ENCODE measurements around the gene HSPA12B.

The HSPA12B gene

GRCh38 chr20:3693376-3693775 lies 39.1 kb upstream of the HSPA12B start:
- Histone ChIP-seq H3K4me1 (ENCODE audit: control insufficient read depth, insufficient read depth, low read length) (no peaks in the 10 kb centered on the region), H3K27ac (ENCODE audit: insufficient read depth, low read depth, low read length, poor library complexity, severe bottlenecking) (no peak overlapping the region), H3K9me3 (ENCODE audit: control insufficient read depth, low read length) (no peaks in the 10 kb centered on the region), H3K27me3 (ENCODE audit: control insufficient read depth, insufficient read depth, low read length, poor library complexity, severe bottlenecking) (no peaks in the 10 kb centered on the region), H3K4me3 (ENCODE audit: insufficient read depth, low read depth, low read length) (no peak overlapping the region), H3K36me3 (ENCODE audit: control insufficient read depth, insufficient read depth, low read length) (no peaks in the 10 kb centered on the region)
- 93% methylated on average over 13 of the region's 13 CpGs for WGBS, 2 experiments

GRCh38 chr20:3694864-3695263 lies 37.6 kb upstream of the HSPA12B start:
- WGBS, 2 experiments = 91 to 95% methylated on average over 5 of the region's 5 CpGs
- Histone ChIP-seq H3K27ac (ENCODE audit: insufficient read depth, low read depth, low read length, poor library complexity, severe bottlenecking) (no peak overlapping the region), H3K4me1 (ENCODE audit: control insufficient read depth, insufficient read depth, low read length) (no peaks in the 10 kb centered on the region), H3K27me3 (ENCODE audit: control insufficient read depth, insufficient read depth, low read length, poor library complexity, severe bottlenecking) (no peaks in the 10 kb centered on the region), H3K9me3 (ENCODE audit: control insufficient read depth, low read length) (no peaks in the 10 kb centered on the region), H3K4me3 (ENCODE audit: insufficient read depth, low read depth, low read length) (no peak overlapping the region), H3K36me3 (ENCODE audit: control insufficient read depth, insufficient read depth, low read length) (no peaks in the 10 kb centered on the region)

GRCh38 chr20:3696200-3696599 lies 36.3 kb upstream of the HSPA12B start:
- Histone ChIP-seq H3K27ac (ENCODE audit: insufficient read depth, low read depth, low read length, poor library complexity, severe bottlenecking) (no peak overlapping the region), H3K4me3 (ENCODE audit: insufficient read depth, low read depth, low read length) (no peak overlapping the region), H3K27me3 (ENCODE audit: control insufficient read depth, insufficient read depth, low read length, poor library complexity, severe bottlenecking) (no peaks in the 10 kb centered on the region), H3K9me3 (ENCODE audit: control insufficient read depth, low read length) (no peaks in the 10 kb centered on the region), H3K36me3 (ENCODE audit: control insufficient read depth, insufficient read depth, low read length) (no peaks in the 10 kb centered on the region), H3K4me1 (ENCODE audit: control insufficient read depth, insufficient read depth, low read length) (no peaks in the 10 kb centered on the region)
- 100% methylated on average over 1 of the region's 1 CpG for WGBS, 2 experiments

GRCh38 chr20:3696745-3697587 lies 35.5 kb upstream of the HSPA12B start:
- H3K4me1 ChIP-seq (ENCODE audit: control insufficient read depth, insufficient read depth, low read length) = no peaks in the 10 kb centered on the region

GRCh38 chr20:3697588-3698305 lies 34.7 kb upstream of the HSPA12B start:
- whole genome bisulfite sequencing, 2 experiments = 90 to 91% methylated on average over 18 of the region's 18 CpGs
- Histone ChIP-seq H3K4me1 (ENCODE audit: control insufficient read depth, insufficient read depth, low read length) (no peaks in the 10 kb centered on the region), H3K4me3 (ENCODE audit: insufficient read depth, low read depth, low read length) (no peak overlapping the region), H3K36me3 (ENCODE audit: control insufficient read depth, insufficient read depth, low read length) (no peaks in the 10 kb centered on the region), H3K27me3 (ENCODE audit: control insufficient read depth, insufficient read depth, low read length, poor library complexity, severe bottlenecking) (no peaks in the 10 kb centered on the region), H3K9me3 (ENCODE audit: control insufficient read depth, low read length) (no peaks in the 10 kb centered on the region), H3K27ac (ENCODE audit: insufficient read depth, low read depth, low read length, poor library complexity, severe bottlenecking) (no peak overlapping the region)

More at GRCh38 chr20:3696745-3697587, 35.5 kb upstream of the HSPA12B start:
- H3K27ac ChIP-seq (ENCODE audit: insufficient read depth, low read depth, low read length, poor library complexity, severe bottlenecking) = no peak overlapping the region
- H3K4me3 ChIP-seq (ENCODE audit: insufficient read depth, low read depth, low read length) = no peak overlapping the region
- no peaks in the 10 kb centered on the region for H3K9me3 ChIP-seq (ENCODE audit: control insufficient read depth, low read length)
- no peaks in the 10 kb centered on the region for H3K27me3 ChIP-seq (ENCODE audit: control insufficient read depth, insufficient read depth, low read length, poor library complexity, severe bottlenecking)
- H3K36me3 ChIP-seq (ENCODE audit: control insufficient read depth, insufficient read depth, low read length) = no peaks in the 10 kb centered on the region
- WGBS, 2 experiments = 93% methylated on average over 15 of the region's 15 CpGs

- 94% methylated on average over 6 of the region's 6 CpGs for WGBS, 2 experiments
Observed at GRCh38 chr20:3698591-3699001, 33.9 kb upstream of the HSPA12B start.

GRCh38 chr20:3699037-3699436 lies 33.4 kb upstream of the HSPA12B start:
- WGBS, 2 experiments = 86 to 90% methylated on average over 16 of the region's 16 CpGs

More at GRCh38 chr20:3698591-3699001, 33.9 kb upstream of the HSPA12B start:
- no peaks in the 10 kb centered on the region for H3K4me1 ChIP-seq (ENCODE audit: control insufficient read depth, insufficient read depth, low read length)
- no peak overlapping the region for H3K4me3 ChIP-seq (ENCODE audit: insufficient read depth, low read depth, low read length)
- H3K9me3 ChIP-seq (ENCODE audit: control insufficient read depth, low read length) = no peaks in the 10 kb centered on the region
- no peak overlapping the region for H3K27ac ChIP-seq (ENCODE audit: insufficient read depth, low read depth, low read length, poor library complexity, severe bottlenecking)
- no peaks in the 10 kb centered on the region for H3K36me3 ChIP-seq (ENCODE audit: control insufficient read depth, insufficient read depth, low read length)
- no peaks in the 10 kb centered on the region for H3K27me3 ChIP-seq (ENCODE audit: control insufficient read depth, insufficient read depth, low read length, poor library complexity, severe bottlenecking)

GRCh38 chr20:3701061-3701998 lies 31.2 kb upstream of the HSPA12B start:
- WGBS, 2 experiments = 90 to 91% methylated on average over 13 of the region's 13 CpGs

More at GRCh38 chr20:3699037-3699436, 33.4 kb upstream of the HSPA12B start:
- Histone ChIP-seq H3K9me3 (ENCODE audit: control insufficient read depth, low read length) (no peaks in the 10 kb centered on the region), H3K36me3 (ENCODE audit: control insufficient read depth, insufficient read depth, low read length) (no peaks in the 10 kb centered on the region), H3K4me3 (ENCODE audit: insufficient read depth, low read depth, low read length) (no peak overlapping the region), H3K27ac (ENCODE audit: insufficient read depth, low read depth, low read length, poor library complexity, severe bottlenecking) (no peak overlapping the region), H3K4me1 (ENCODE audit: control insufficient read depth, insufficient read depth, low read length) (no peaks in the 10 kb centered on the region), H3K27me3 (ENCODE audit: control insufficient read depth, insufficient read depth, low read length, poor library complexity, severe bottlenecking) (no peaks in the 10 kb centered on the region)

GRCh38 chr20:3702611-3703391 lies 29.7 kb upstream of the HSPA12B start:
- H3K4me1 ChIP-seq (ENCODE audit: control insufficient read depth, insufficient read depth, low read length) = no peaks in the 10 kb centered on the region
- whole genome bisulfite sequencing, 2 experiments = 92 to 93% methylated on average over 8 of the region's 11 CpGs

More at GRCh38 chr20:3701061-3701998, 31.2 kb upstream of the HSPA12B start:
- H3K27me3 ChIP-seq (ENCODE audit: control insufficient read depth, insufficient read depth, low read length, poor library complexity, severe bottlenecking) = no peaks in the 10 kb centered on the region
- H3K36me3 ChIP-seq (ENCODE audit: control insufficient read depth, insufficient read depth, low read length) = no peaks in the 10 kb centered on the region
- H3K9me3 ChIP-seq (ENCODE audit: control insufficient read depth, low read length) = no peaks in the 10 kb centered on the region
- H3K4me3 ChIP-seq (ENCODE audit: insufficient read depth, low read depth, low read length) = no peak overlapping the region
- H3K27ac ChIP-seq (ENCODE audit: insufficient read depth, low read depth, low read length, poor library complexity, severe bottlenecking) = no peak overlapping the region
- no peaks in the 10 kb centered on the region for H3K4me1 ChIP-seq (ENCODE audit: control insufficient read depth, insufficient read depth, low read length)

More at GRCh38 chr20:3702611-3703391, 29.7 kb upstream of the HSPA12B start:
- H3K36me3 ChIP-seq (ENCODE audit: control insufficient read depth, insufficient read depth, low read length) = no peaks in the 10 kb centered on the region
- H3K27ac ChIP-seq (ENCODE audit: insufficient read depth, low read depth, low read length, poor library complexity, severe bottlenecking) = no peak overlapping the region
- H3K27me3 ChIP-seq (ENCODE audit: control insufficient read depth, insufficient read depth, low read length, poor library complexity, severe bottlenecking) = no peaks in the 10 kb centered on the region
- H3K9me3 ChIP-seq (ENCODE audit: control insufficient read depth, low read length) = no peaks in the 10 kb centered on the region
- no peak overlapping the region for H3K4me3 ChIP-seq (ENCODE audit: insufficient read depth, low read depth, low read length)
